SJCRH30 (cell line): Measurements from ENCODE around the gene PSAP. TPM values are rescaled to one million over a fixed set of nuclear protein-coding genes. Genes with fewer than 3 reads are reported as not detected.
"Not testable (repeated sequence)": the region's sequence is repeated elsewhere in the genome, so short reads cannot be mapped to it uniquely, and the experiment has no call there.

Source experiments
- DNase-seq, 2 experiments: peaks; one replicate each; pipeline ENCODE4 v3.0.0-alpha.2; 2015 to 2020
- H3K27ac ChIP-seq: fragments of 250-450 bp; sonication (Bioruptor Pico); 2 replicates; pipeline ENCODE4 v1.5.1; 2020; ENCODE audit warnings: mild to moderate bottlenecking, moderate library complexity
- H3K27me3 ChIP-seq: fragments of 250-450 bp; sonication (Bioruptor Pico); 2 replicates; pipeline ENCODE4 v1.5.1; 2020; ENCODE audit warnings: mild to moderate bottlenecking, moderate library complexity
- H3K36me3 ChIP-seq: fragments of 250-450 bp; sonication (Bioruptor Pico); 2 replicates; pipeline ENCODE4 v1.5.1; 2020; ENCODE audit warnings: mild to moderate bottlenecking, moderate library complexity
- H3K4me1 ChIP-seq: fragments of 250-450 bp; sonication (Bioruptor Pico); 2 replicates; pipeline ENCODE4 v1.5.1; 2020; ENCODE audit warnings: mild to moderate bottlenecking, moderate library complexity
- H3K4me3 ChIP-seq: fragments of 250-450 bp; sonication (Bioruptor Pico); 2 replicates; pipeline ENCODE4 v1.5.1; 2020; ENCODE audit warnings: mild to moderate bottlenecking, moderate library complexity
- H3K9me3 ChIP-seq: fragments of 250-450 bp; sonication (Bioruptor Pico); replicated peaks from 2 replicates; pipeline ENCODE4 v1.5.1; 2020; ENCODE audit warnings: mild to moderate bottlenecking, moderate library complexity
- total RNA-seq: library from RNA; depleted of rRNA; stranded (reverse); fragments of >200 nt; shearing (Covaris generic); gene quantifications from 2 replicates; pipeline ENCODE4 v1.2.3, GENCODE V29; 2014; rRNA removed

The PSAP gene
- 172 and 181 TPM in 2 replicates for total RNA-seq

- Histone ChIP-seq H3K27ac (peak within 1 kb of the TSS; percentile 84), H3K9me3 (no peaks in the 10 kb centered on the region), H3K4me3 (peak within 1 kb of the TSS; percentile 91), H3K4me1 (no peaks in the 10 kb centered on the region), H3K36me3 (no peaks in the 10 kb centered on the region), H3K27me3 (no peaks in the 10 kb centered on the region)
- peak; percentile 97 for DNase-seq
These were observed at the start of gene PSAP for GRCh38 chr10:71850743-71851464. PSAP (minus strand) TSS chr10:71851251; CDS start chr10:71851221, 30 bp downstream.

- H3K4me1 ChIP-seq: no peaks in the 10 kb centered on the region
- H3K36me3 ChIP-seq: no peaks in the 10 kb centered on the region
- H3K27ac ChIP-seq: no peak overlapping the region
- no peak overlapping the region for H3K4me3 ChIP-seq
- H3K9me3 ChIP-seq: no peaks in the 10 kb centered on the region
- DNase-seq: no peak
- H3K27me3 ChIP-seq: no peaks in the 10 kb centered on the region
These were observed 49.6 kb upstream of the PSAP start for GRCh38 chr10:71900441-71901180.

- Histone ChIP-seq H3K4me1 (no peaks in the 10 kb centered on the region), H3K9me3 (no peaks in the 10 kb centered on the region), H3K27ac (no peak overlapping the region), H3K4me3 (no peak overlapping the region), H3K36me3 (no peaks in the 10 kb centered on the region), H3K27me3 (no peaks in the 10 kb centered on the region)
- no peak for DNase-seq
These were observed 48.8 kb upstream of the PSAP start for GRCh38 chr10:71899665-71900412.

- not testable (repeated sequence) for DNase-seq, H3K36me3 ChIP-seq, H3K27me3 ChIP-seq, H3K4me3 ChIP-seq, H3K4me1 ChIP-seq, H3K9me3 ChIP-seq, H3K27ac ChIP-seq
These were observed 47.3 kb upstream of the PSAP start for GRCh38 chr10:71898346-71898745.

GRCh38 chr10:71893920-71894319 is 42.9 kb upstream of the PSAP start:
- Histone ChIP-seq H3K9me3 (no peaks in the 10 kb centered on the region), H3K4me3 (no peak overlapping the region), H3K4me1 (no peaks in the 10 kb centered on the region), H3K27me3 (no peaks in the 10 kb centered on the region), H3K36me3 (no peaks in the 10 kb centered on the region), H3K27ac (no peak overlapping the region)
- no peak for DNase-seq

- H3K4me1 ChIP-seq: no peaks in the 10 kb centered on the region
- no peaks in the 10 kb centered on the region for H3K9me3 ChIP-seq
- H3K27ac ChIP-seq: no peak overlapping the region
- no peak for DNase-seq
- H3K4me3 ChIP-seq: no peak overlapping the region
- no peaks in the 10 kb centered on the region for H3K36me3 ChIP-seq
- no peaks in the 10 kb centered on the region for H3K27me3 ChIP-seq
These were observed 42.3 kb upstream of the PSAP start for GRCh38 chr10:71893258-71893815.

- Histone ChIP-seq H3K4me1 (no peaks in the 10 kb centered on the region), H3K4me3 (no peak overlapping the region), H3K27ac (no peak overlapping the region), H3K27me3 (no peaks in the 10 kb centered on the region), H3K36me3 (no peaks in the 10 kb centered on the region), H3K9me3 (no peaks in the 10 kb centered on the region)
- DNase-seq: no peak
These were observed 40.4 kb upstream of the PSAP start for GRCh38 chr10:71891437-71891836.

- peak overlapping the region; percentile 48 for H3K4me3 ChIP-seq
- H3K27ac ChIP-seq: no peak overlapping the region
- no peak for DNase-seq
These were observed 38.4 kb upstream of the PSAP start for GRCh38 chr10:71889388-71889987.

GRCh38 chr10:71888623-71889387 is 37.8 kb upstream of the PSAP start:
- peak; percentile 31 to 46 for DNase-seq
- Histone ChIP-seq H3K4me3 (peak overlapping the region; percentile 48), H3K9me3 (no peaks in the 10 kb centered on the region), H3K27me3 (no peaks in the 10 kb centered on the region), H3K27ac (no peak overlapping the region), H3K36me3 (no peaks in the 10 kb centered on the region), H3K4me1 (no peaks in the 10 kb centered on the region)

More at GRCh38 chr10:71889388-71889987, 38.4 kb upstream of the PSAP start:
- H3K36me3 ChIP-seq: no peaks in the 10 kb centered on the region
- no peaks in the 10 kb centered on the region for H3K4me1 ChIP-seq
- H3K9me3 ChIP-seq: no peaks in the 10 kb centered on the region
- no peaks in the 10 kb centered on the region for H3K27me3 ChIP-seq

- Histone ChIP-seq H3K27ac (no peak overlapping the region), H3K9me3 (no peaks in the 10 kb centered on the region)
- no peak for DNase-seq
These were observed 37.2 kb upstream of the PSAP start for GRCh38 chr10:71888248-71888622.

GRCh38 chr10:71887743-71888142 is 36.7 kb upstream of the PSAP start:
- no peaks in the 10 kb centered on the region for H3K4me1 ChIP-seq
- no peaks in the 10 kb centered on the region for H3K27me3 ChIP-seq
- no peak overlapping the region for H3K27ac ChIP-seq
- no peak for DNase-seq
- H3K4me3 ChIP-seq: no peak overlapping the region
- no peaks in the 10 kb centered on the region for H3K9me3 ChIP-seq
- no peaks in the 10 kb centered on the region for H3K36me3 ChIP-seq

More at GRCh38 chr10:71888248-71888622, 37.2 kb upstream of the PSAP start:
- H3K4me1 ChIP-seq: no peaks in the 10 kb centered on the region
- no peaks in the 10 kb centered on the region for H3K36me3 ChIP-seq
- H3K4me3 ChIP-seq: peak overlapping the region; percentile 48
- no peaks in the 10 kb centered on the region for H3K27me3 ChIP-seq

- Histone ChIP-seq H3K27me3 (no peaks in the 10 kb centered on the region), H3K27ac (no peak overlapping the region), H3K36me3 (no peaks in the 10 kb centered on the region), H3K4me3 (no peak overlapping the region), H3K9me3 (no peaks in the 10 kb centered on the region), H3K4me1 (no peaks in the 10 kb centered on the region)
- DNase-seq: peak in 1 of 2 experiments; percentile 32
These were observed 32.0 kb upstream of the PSAP start for GRCh38 chr10:71882813-71883659.

GRCh38 chr10:71881647-71882355 is 30.8 kb upstream of the PSAP start:
- Histone ChIP-seq H3K36me3 (no peaks in the 10 kb centered on the region), H3K4me1 (no peaks in the 10 kb centered on the region), H3K27ac (no peak overlapping the region), H3K27me3 (no peaks in the 10 kb centered on the region), H3K9me3 (no peaks in the 10 kb centered on the region), H3K4me3 (no peak overlapping the region)
- DNase-seq: no peak
